Stimulated activated CD8-positive, alpha-beta memory T cell treated with anti-CD3 and anti-CD28 coated beads, Interleukin-15, amount 100 ng/mL, for 24 hours (primary cell): ENCODE measurements around the gene AGRN.
"Not testable (repeated sequence)": the region's sequence is repeated elsewhere in the genome, so short reads cannot be mapped to it uniquely, and the experiment has no call there.

Source experiments
- DNase-seq: peaks from one replicate; pipeline ENCODE4 v3.0.0-alpha.2; 2020; ENCODE audit warnings: low read depth

AGRN gene

GRCh38 chr1:1020000-1020404 lies at the start of gene AGRN:
AGRN (plus strand) TSS chr1:1020120; CDS start chr1:1020173, 53 bp downstream.
- DNase-seq, result no peak

GRCh38 chr1:970242-970972 lies 49.5 kb upstream of the AGRN start:
- no peak for DNase-seq

GRCh38 chr1:970973-971730 lies 48.8 kb upstream of the AGRN start:
- DNase-seq, result no peak

GRCh38 chr1:971751-972506 lies 48.0 kb upstream of the AGRN start:
- no peak for DNase-seq

GRCh38 chr1:972726-973458 lies 47.0 kb upstream of the AGRN start:
- DNase-seq, result no peak

- no peak for DNase-seq
Observed at GRCh38 chr1:973459-974292, 46.2 kb upstream of the AGRN start.

- no peak for DNase-seq
Observed at GRCh38 chr1:974293-974640, 45.7 kb upstream of the AGRN start.

- DNase-seq, result no peak
Observed at GRCh38 chr1:974687-975328, 45.1 kb upstream of the AGRN start.

GRCh38 chr1:975365-975764 lies 44.6 kb upstream of the AGRN start:
- DNase-seq, result no peak

- no peak for DNase-seq
Observed at GRCh38 chr1:975896-976683, 43.8 kb upstream of the AGRN start.

GRCh38 chr1:976791-977190 lies 43.1 kb upstream of the AGRN start:
- DNase-seq, result not testable (repeated sequence)

GRCh38 chr1:978069-978834 lies 41.7 kb upstream of the AGRN start:
- no peak for DNase-seq

GRCh38 chr1:978835-979743 lies 40.8 kb upstream of the AGRN start:
- DNase-seq, result no peak

- no peak for DNase-seq
Observed at GRCh38 chr1:979744-980072, 40.2 kb upstream of the AGRN start.

- no peak for DNase-seq
Observed at GRCh38 chr1:980137-980571, 39.8 kb upstream of the AGRN start.

- no peak for DNase-seq
Observed at GRCh38 chr1:980602-981395, 39.1 kb upstream of the AGRN start.

- no peak for DNase-seq
Observed at GRCh38 chr1:981491-981954, 38.4 kb upstream of the AGRN start.
